SK-N-SH (cell line): Measurements from ENCODE around the gene RBM24.

Source experiments
- CTCF ChIP-seq: fragments of 200-600 bp; sonication (generic); IDR thresholded peaks from 2 replicates; pipeline ENCODE4 v1.6.1; 2017; ENCODE audit warnings: antibody characterized with exemption, mild to moderate bottlenecking, moderate library complexity
- EZH2phosphoT487 ChIP-seq: fragments of 200-600 bp; sonication (generic); IDR thresholded peaks from 2 replicates; pipeline ENCODE4 v1.6.1; 2017; ENCODE audit warnings: low read depth, mixed run types, mild to moderate bottlenecking, antibody characterized with exemption, moderate library complexity, borderline replicate concordance
- GABPA ChIP-seq: IDR thresholded peaks from 2 replicates; pipeline ENCODE4 v1.4.0; 2012; ENCODE audit warnings: low read depth, mild to moderate bottlenecking
- GATA2 ChIP-seq: sonication (generic); formaldehyde crosslinking; IDR thresholded peaks from 2 replicates; pipeline ENCODE4 v1.5.0; 2020; ENCODE audit warnings: mild to moderate bottlenecking, missing genetic modification reagents
- USF2 ChIP-seq: fragments of 150-350 bp; IDR thresholded peaks from 2 replicates; pipeline ENCODE4 v1.6.1; 2017; ENCODE audit warnings: antibody characterized with exemption, low read length, low read depth, borderline replicate concordance
- ZBTB33 ChIP-seq: IDR thresholded peaks from 2 replicates; pipeline ENCODE4 v1.4.0; 2012; ENCODE audit warnings: low read depth, borderline replicate concordance

GRCh38 chr6:17276766-17277165, 4.4 kb upstream of the RBM24 start:
- TF ChIP-seq GATA2 (CRISPR knock-in tag): no peak
- no peak for TF ChIP-seq CTCF
- no peak for TF ChIP-seq ZBTB33
- TF ChIP-seq USF2: no peak
- no peak for TF ChIP-seq GABPA
- no peak for TF ChIP-seq EZH2phosphoT487
